HCT116 (cell line): ENCODE results near the gene ARFGAP3. TPM values are rescaled to one million over a fixed set of nuclear protein-coding genes. Genes with fewer than 3 reads are reported as not detected.

Experiments used
- ATAC-seq: fragments of 200-7000 bp; cut with Tn5 transposase; 2 replicates; pipeline ENCODE4 v1.9.1; 2020; ENCODE audit warnings: mild to moderate bottlenecking, moderate library complexity
- BruUV-seq: library from RNA; stranded (reverse); fragments of 400-500 nt; replicated peaks from 2 replicates; lab custom pipeline; 2021; lab: Mats Ljungman, UMichigan
- CTCF ChIA-PET: fragments of 300-600 bp; sonication (Branson Sonifier 250); formaldehyde crosslinking; loops from one replicate; lab custom pipeline; 2021; ENCODE audit warnings: antibody characterized with exemption; lab: Charles Lee
- POLR2A ChIA-PET: fragments of 300-600, 350-600 bp; sonication (Branson Sonifier 250); formaldehyde crosslinking; loops from one replicate; lab custom pipeline; 2021; ENCODE audit warnings: antibody characterized with exemption; lab: Charles Lee
- RAD21 ChIA-PET, 2 experiments: fragments of 300-600 bp; sonication (Branson Sonifier 250); formaldehyde crosslinking; loops; one replicate each; lab custom pipeline; 2023; ENCODE audit warnings: low total read pairs in 2 of 2; ENCODE audit not compliant: uncharacterized antibody in 2 of 2, unreplicated experiment in 2 of 2, low non-redundant PET in 1 of 2; lab: Charles Lee
- DNase-seq: peaks from one replicate; pipeline ENCODE4 v3.0.0-alpha.2; 2010; ENCODE audit warnings: low read depth, low spot score
- H2AFZ ChIP-seq: fragments of 200-600 bp; shearing (Covaris generic), sonication (generic); 2 replicates; pipeline ENCODE4 v1.6.1; 2017; ENCODE audit warnings: low read depth, mixed run types, mixed read lengths, antibody characterized with exemption, low read length; ENCODE audit not compliant: poor library complexity, severe bottlenecking
- H3K27ac ChIP-seq: 2 replicates; pipeline ENCODE4 v1.5.1; 2012; ENCODE audit warnings: low read depth, low read length
- H3K27me3 ChIP-seq: fragments of 200-600 bp; sonication (generic); 2 replicates; pipeline ENCODE4 v1.6.1; 2016; ENCODE audit warnings: mixed run types, low read length, mixed read lengths; ENCODE audit not compliant: insufficient read depth
- H3K36me3 ChIP-seq, 2 experiments: fragments of 200-500 bp in 1 of 2; fragments of 200-600 bp in 1 of 2; sonication (Bioruptor generic) in 1 of 2; sonication (generic) in 1 of 2; 2 replicates each; pipeline versions ENCODE4 v1.5.1 to v1.6.1; 2014 to 2016; ENCODE audit warnings: low read length in 2 of 2, inconsistent platforms in 1 of 2, mixed read lengths in 1 of 2, mixed run types in 1 of 2; ENCODE audit not compliant: insufficient read depth in 2 of 2, control insufficient read depth in 1 of 2
- H3K4me1 ChIP-seq, 2 experiments: fragments of 200-600 bp in 1 of 2; sonication (generic) in 1 of 2; 2 replicates each; pipeline versions ENCODE4 v1.5.1 to v1.6.1; 2012 to 2017; ENCODE audit warnings: low read length in 2 of 2, inconsistent platforms in 1 of 2, mild to moderate bottlenecking in 1 of 2, mixed read lengths in 1 of 2, mixed run types in 1 of 2, moderate library complexity in 1 of 2; ENCODE audit not compliant: insufficient read depth in 2 of 2, control insufficient read depth in 1 of 2
- H3K4me2 ChIP-seq: fragments of 200-600 bp; sonication (generic); 2 replicates; pipeline ENCODE4 v1.6.1; 2017; ENCODE audit warnings: mixed run types, low read length, mixed read lengths
- H3K4me3 ChIP-seq, 2 experiments: fragments of 200-600 bp in 1 of 2; sonication (generic) in 1 of 2; replicated peaks in 1 of 2; 2 replicates each; pipeline ENCODE4 v1.5.1; 2011 to 2016; ENCODE audit warnings: low read length in 2 of 2, control low read depth in 1 of 2, low read depth in 1 of 2, mild to moderate bottlenecking in 1 of 2, mixed read lengths in 1 of 2, mixed run types in 1 of 2
- H3K79me2 ChIP-seq: fragments of 200-600 bp; sonication (generic); 2 replicates; pipeline ENCODE4 v1.6.1; 2017; ENCODE audit warnings: mild to moderate bottlenecking, mixed run types, low read length, moderate library complexity, mixed read lengths; ENCODE audit not compliant: insufficient read depth
- H3K9ac ChIP-seq: fragments of 200-600 bp; sonication (generic); 2 replicates; pipeline ENCODE4 v1.6.1; 2016; ENCODE audit warnings: low read length, mixed read lengths
- H3K9me2 ChIP-seq: fragments of 200-600 bp; sonication (generic), shearing (Covaris generic); 2 replicates; pipeline ENCODE4 v1.6.1; 2017; ENCODE audit warnings: mixed run types, mild to moderate bottlenecking, moderate library complexity; ENCODE audit not compliant: insufficient read depth
- H3K9me3 ChIP-seq, 2 experiments: fragments of 200-500 bp in 1 of 2; fragments of 200-600 bp in 1 of 2; sonication (Bioruptor generic) in 1 of 2; sonication (generic) in 1 of 2; 2 replicates each; pipeline ENCODE4 v1.6.1; 2014 to 2017; ENCODE audit warnings: low read length in 2 of 2, mixed read lengths in 2 of 2, inconsistent platforms in 1 of 2, low read depth in 1 of 2, mild to moderate bottlenecking in 1 of 2, mixed run types in 1 of 2, moderate library complexity in 1 of 2; ENCODE audit not compliant: control insufficient read depth in 1 of 2, insufficient read depth in 1 of 2
- H4K20me1 ChIP-seq: fragments of 200-600 bp; sonication (generic), shearing (Covaris generic); 2 replicates; pipeline ENCODE4 v1.6.1; 2017; ENCODE audit warnings: mixed run types, mild to moderate bottlenecking, moderate library complexity; ENCODE audit not compliant: insufficient read depth
- CBX3 ChIP-seq: IDR thresholded peaks from 2 replicates; pipeline ENCODE4 v1.6.1; 2012; ENCODE audit warnings: low read depth
- CEBPB ChIP-seq: IDR thresholded peaks from 2 replicates; pipeline ENCODE4 v1.6.1; 2012; ENCODE audit warnings: low read depth
- EGR1 ChIP-seq: IDR thresholded peaks from 2 replicates; pipeline ENCODE4 v1.6.1; 2012; ENCODE audit warnings: low read depth
- ELF1 ChIP-seq: IDR thresholded peaks from 2 replicates; pipeline ENCODE4 v1.6.1; 2012; ENCODE audit warnings: low read depth, borderline replicate concordance
- EZH2 ChIP-seq: fragments of 200-600 bp; sonication (generic); IDR thresholded peaks from 2 replicates; pipeline ENCODE4 v1.6.1; 2017; ENCODE audit warnings: antibody characterized with exemption, mixed run types
- EZH2phosphoT487 ChIP-seq: fragments of 200-600 bp; IDR thresholded peaks from 2 replicates; pipeline ENCODE4 v1.6.1; 2018; ENCODE audit warnings: antibody characterized with exemption, borderline replicate concordance
- FOSL1 ChIP-seq: IDR thresholded peaks from 2 replicates; pipeline ENCODE4 v1.6.1; 2012; ENCODE audit warnings: low read depth
- JUND ChIP-seq: IDR thresholded peaks from 2 replicates; pipeline ENCODE4 v1.6.1; 2012
- SIN3A ChIP-seq: IDR thresholded peaks from 2 replicates; pipeline ENCODE4 v1.6.1; 2012; ENCODE audit warnings: low read depth
- SP1 ChIP-seq: IDR thresholded peaks from 2 replicates; pipeline ENCODE4 v1.6.1; 2012; ENCODE audit warnings: low read depth
- SRF ChIP-seq: IDR thresholded peaks from 2 replicates; pipeline ENCODE4 v1.6.1; 2012; ENCODE audit warnings: low read depth
- ZNF274 ChIP-seq: fragments of 200-500 bp; sonication (Bioruptor generic); IDR thresholded peaks from 2 replicates; pipeline ENCODE4 v1.6.1; 2014; ENCODE audit warnings: mild to moderate bottlenecking, low read depth, low read length, inconsistent platforms
- intact Hi-C: fragments of 100-400 bp; cut with micrococcal nuclease; formaldehyde crosslinking; loops from 2 replicates; pipeline ENCODE4 v1.10.0; 2022
- total RNA-seq: library from RNA; stranded (reverse); gene quantifications from one replicate; pipeline ENCODE4 v1.2.1, GENCODE V29; 2021; ENCODE audit not compliant: unreplicated experiment
- TF ChIP-seq, protein P1 (sequence below): IDR thresholded peaks from 2 replicates; pipeline ENCODE4 v1.6.1; 2012
- TF ChIP-seq, protein P2 (sequence below): IDR thresholded peaks from 2 replicates; pipeline ENCODE4 v1.6.1; 2012; ENCODE audit warnings: low read depth

ARFGAP3 gene
- total RNA-seq, 1 experiment from 2014 or later: 15.4 TPM

- TF ChIP-seq CBX3: no peak
- no peak for TF ChIP-seq ELF1
- TF ChIP-seq EZH2phosphoT487: no peak
- no peak for TF ChIP-seq ZNF274
- TF ChIP-seq SRF: no peak
- no peak for TF ChIP-seq JUND
- no peak for TF ChIP-seq SP1
These were observed 61.0 kb downstream of the ARFGAP3 start for GRCh38 chr22:42796081-42796480.

GRCh38 chr22:42794551-42795510 is 62.2 kb downstream of the ARFGAP3 start:
- POLR2A ChIA-PET: no interaction called here
- DNase-seq (no peak), ATAC-seq (no peak)
- RAD21 ChIA-PET: no interaction called here
- Histone ChIP-seq H3K79me2 (no peaks in the 10 kb centered on the region), H3K27ac (no peak overlapping the region), H4K20me1 (no peaks in the 10 kb centered on the region), H3K9me2 (no peaks in the 10 kb centered on the region), H3K36me3 (peaks cover 0 to 3% of the 10 kb centered on the region in 2 experiments; a peak in 1 of 4 replicates), H3K27me3 (no peaks in the 10 kb centered on the region), H3K4me2 (no peak overlapping the region), H3K9ac (no peak overlapping the region), H3K9me3 (no peaks in the 10 kb centered on the region), H2AFZ (no peak overlapping the region), H3K4me3 (no peak overlapping the region), H3K4me1 (no peaks in the 10 kb centered on the region)
- CTCF ChIA-PET: no interaction called here
- BruUV-seq: no TSS peak
- intact Hi-C loops: no loop called here
- no peak for TF ChIP-seq FOSL1
- TF ChIP-seq, protein P1, sequence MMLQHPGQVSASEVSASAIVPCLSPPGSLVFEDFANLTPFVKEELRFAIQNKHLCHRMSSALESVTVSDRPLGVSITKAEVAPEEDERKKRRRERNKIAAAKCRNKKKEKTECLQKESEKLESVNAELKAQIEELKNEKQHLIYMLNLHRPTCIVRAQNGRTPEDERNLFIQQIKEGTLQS: no peak
- no peak for TF ChIP-seq ZNF274
- no peak for TF ChIP-seq SIN3A
- TF ChIP-seq CEBPB: no peak
- no peak for TF ChIP-seq ELF1
- TF ChIP-seq EGR1: no peak
- TF ChIP-seq EZH2: no peak
- TF ChIP-seq, protein P2, sequence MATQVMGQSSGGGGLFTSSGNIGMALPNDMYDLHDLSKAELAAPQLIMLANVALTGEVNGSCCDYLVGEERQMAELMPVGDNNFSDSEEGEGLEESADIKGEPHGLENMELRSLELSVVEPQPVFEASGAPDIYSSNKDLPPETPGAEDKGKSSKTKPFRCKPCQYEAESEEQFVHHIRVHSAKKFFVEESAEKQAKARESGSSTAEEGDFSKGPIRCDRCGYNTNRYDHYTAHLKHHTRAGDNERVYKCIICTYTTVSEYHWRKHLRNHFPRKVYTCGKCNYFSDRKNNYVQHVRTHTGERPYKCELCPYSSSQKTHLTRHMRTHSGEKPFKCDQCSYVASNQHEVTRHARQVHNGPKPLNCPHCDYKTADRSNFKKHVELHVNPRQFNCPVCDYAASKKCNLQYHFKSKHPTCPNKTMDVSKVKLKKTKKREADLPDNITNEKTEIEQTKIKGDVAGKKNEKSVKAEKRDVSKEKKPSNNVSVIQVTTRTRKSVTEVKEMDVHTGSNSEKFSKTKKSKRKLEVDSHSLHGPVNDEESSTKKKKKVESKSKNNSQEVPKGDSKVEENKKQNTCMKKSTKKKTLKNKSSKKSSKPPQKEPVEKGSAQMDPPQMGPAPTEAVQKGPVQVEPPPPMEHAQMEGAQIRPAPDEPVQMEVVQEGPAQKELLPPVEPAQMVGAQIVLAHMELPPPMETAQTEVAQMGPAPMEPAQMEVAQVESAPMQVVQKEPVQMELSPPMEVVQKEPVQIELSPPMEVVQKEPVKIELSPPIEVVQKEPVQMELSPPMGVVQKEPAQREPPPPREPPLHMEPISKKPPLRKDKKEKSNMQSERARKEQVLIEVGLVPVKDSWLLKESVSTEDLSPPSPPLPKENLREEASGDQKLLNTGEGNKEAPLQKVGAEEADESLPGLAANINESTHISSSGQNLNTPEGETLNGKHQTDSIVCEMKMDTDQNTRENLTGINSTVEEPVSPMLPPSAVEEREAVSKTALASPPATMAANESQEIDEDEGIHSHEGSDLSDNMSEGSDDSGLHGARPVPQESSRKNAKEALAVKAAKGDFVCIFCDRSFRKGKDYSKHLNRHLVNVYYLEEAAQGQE: no peak
- no peak for TF ChIP-seq EZH2phosphoT487

More at GRCh38 chr22:42796081-42796480, 61.0 kb downstream of the ARFGAP3 start:
- RAD21 ChIA-PET: no interaction called here
- Histone ChIP-seq H3K79me2 (no peaks in the 10 kb centered on the region), H3K27me3 (no peaks in the 10 kb centered on the region), H3K9ac (no peak overlapping the region), H3K4me1 (no peaks in the 10 kb centered on the region), H3K4me2 (no peak overlapping the region), H4K20me1 (no peaks in the 10 kb centered on the region), H3K9me3 (no peaks in the 10 kb centered on the region), H3K36me3 (peaks cover 0 to 3% of the 10 kb centered on the region in 2 experiments; a peak in 1 of 4 replicates), H3K4me3 (no peak overlapping the region), H2AFZ (no peak overlapping the region), H3K27ac (no peak overlapping the region), H3K9me2 (no peaks in the 10 kb centered on the region)
- CTCF ChIA-PET: interaction anchor here (0.5 to 1.0 kb wide), 2 partner anchors 12 to 130 kb away, joined by 3 read pairs; no protein-coding TSS in a partner anchor
- POLR2A ChIA-PET: no interaction called here
- no peak for ATAC-seq
- no TSS peak for BruUV-seq
- no peak for DNase-seq
- intact Hi-C loops: no loop called here
